ENCODE data around the gene ZNF414.
A peak's percentile ranks its signal among the peaks of the same experiment; 100 is the strongest.

DNA sequence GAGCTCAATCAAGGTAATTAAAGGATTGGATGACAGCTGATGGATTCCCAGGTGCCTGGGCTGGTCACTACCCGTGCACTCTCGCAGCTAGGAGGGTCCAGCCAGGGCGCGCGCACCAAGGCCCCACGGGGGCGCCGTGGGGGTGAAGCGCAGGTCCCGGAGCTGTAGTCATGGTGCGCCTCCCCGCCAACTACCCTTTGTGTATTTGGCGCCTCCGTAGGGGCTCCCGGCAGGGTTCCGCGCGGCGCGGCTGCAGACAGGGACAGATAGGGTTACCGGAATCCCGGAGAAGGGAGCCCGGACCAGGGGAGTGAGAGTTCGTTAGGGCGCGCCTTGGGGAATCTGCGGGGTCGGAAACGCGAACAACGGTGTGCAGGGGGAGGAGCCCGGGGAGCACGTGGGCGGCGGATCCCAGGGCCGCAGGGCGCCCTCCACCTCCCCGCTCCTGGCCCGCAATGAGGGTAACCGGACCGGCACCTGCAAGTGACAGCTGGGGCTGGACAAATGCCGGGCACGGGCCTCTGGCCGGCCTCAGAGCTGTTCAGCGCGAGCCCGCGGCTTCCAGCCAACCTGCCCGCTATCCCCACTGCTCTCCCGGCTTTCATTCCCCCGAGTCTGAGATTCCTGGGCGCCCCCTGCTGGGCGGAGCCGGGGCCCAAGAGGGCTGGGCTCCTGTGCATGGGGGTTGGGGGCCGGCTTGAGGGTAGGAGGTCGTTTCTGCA is 8.1 kb downstream of the ZNF414 start:
- TF ChIP-seq, protein P1, sequence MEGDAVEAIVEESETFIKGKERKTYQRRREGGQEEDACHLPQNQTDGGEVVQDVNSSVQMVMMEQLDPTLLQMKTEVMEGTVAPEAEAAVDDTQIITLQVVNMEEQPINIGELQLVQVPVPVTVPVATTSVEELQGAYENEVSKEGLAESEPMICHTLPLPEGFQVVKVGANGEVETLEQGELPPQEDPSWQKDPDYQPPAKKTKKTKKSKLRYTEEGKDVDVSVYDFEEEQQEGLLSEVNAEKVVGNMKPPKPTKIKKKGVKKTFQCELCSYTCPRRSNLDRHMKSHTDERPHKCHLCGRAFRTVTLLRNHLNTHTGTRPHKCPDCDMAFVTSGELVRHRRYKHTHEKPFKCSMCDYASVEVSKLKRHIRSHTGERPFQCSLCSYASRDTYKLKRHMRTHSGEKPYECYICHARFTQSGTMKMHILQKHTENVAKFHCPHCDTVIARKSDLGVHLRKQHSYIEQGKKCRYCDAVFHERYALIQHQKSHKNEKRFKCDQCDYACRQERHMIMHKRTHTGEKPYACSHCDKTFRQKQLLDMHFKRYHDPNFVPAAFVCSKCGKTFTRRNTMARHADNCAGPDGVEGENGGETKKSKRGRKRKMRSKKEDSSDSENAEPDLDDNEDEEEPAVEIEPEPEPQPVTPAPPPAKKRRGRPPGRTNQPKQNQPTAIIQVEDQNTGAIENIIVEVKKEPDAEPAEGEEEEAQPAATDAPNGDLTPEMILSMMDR (conservative IDR thresholded peaks at IDR 0.05; ENCODE audit: low read length): peak; percentile 94
- TF ChIP-seq EZH2phosphoT487 (IDR thresholded peaks at IDR 0.05; ENCODE audit: borderline replicate concordance, low read depth, low read length): no peak

All from OCI-LY7 (cell line).